GM06990 (cell line): Measurements from ENCODE around the gene TBC1D13.
"Not testable (repeated sequence)": the region's sequence is repeated elsewhere in the genome, so short reads cannot be mapped to it uniquely, and the experiment has no call there.

ENCODE experiments used
- DNase-seq: peaks from one replicate; pipeline ENCODE4 v3.0.0-alpha.2; 2011; ENCODE audit not compliant: insufficient read length; ENCODE audit errors: extremely low read depth
- H3K27me3 ChIP-seq: replicated peaks from 2 replicates; pipeline ENCODE4 v1.6.0; 2011; ENCODE audit warnings: low read length; ENCODE audit not compliant: control insufficient read depth, insufficient read depth
- H3K36me3 ChIP-seq: 2 replicates; pipeline ENCODE4 v1.5.1; 2011; ENCODE audit warnings: low read length; ENCODE audit not compliant: control insufficient read depth, insufficient read depth
- H3K4me3 ChIP-seq: replicated peaks from 2 replicates; pipeline ENCODE4 v1.5.1; 2011; ENCODE audit warnings: low read depth, mild to moderate bottlenecking, control low read depth, low read length
- CTCF ChIP-seq: IDR thresholded peaks from 2 replicates; pipeline ENCODE4 v1.5.1; 2011; ENCODE audit warnings: low read length, control low read depth, mild to moderate bottlenecking, inconsistent platforms; ENCODE audit not compliant: insufficient read depth, poor library complexity, severe bottlenecking

The TBC1D13 gene

GRCh38 chr9:128774804-128775203 is 12.2 kb upstream of the TBC1D13 start:
- Histone ChIP-seq H3K27me3 (no peaks in the 10 kb centered on the region), H3K4me3 (no peak overlapping the region), H3K36me3 (no peaks in the 10 kb centered on the region)
- DNase-seq = no peak
- no peak for TF ChIP-seq CTCF

- not testable (repeated sequence) for DNase-seq, H3K4me3 ChIP-seq, H3K36me3 ChIP-seq, H3K27me3 ChIP-seq
Observed at GRCh38 chr9:128780093-128780492, 7.0 kb upstream of the TBC1D13 start.

- DNase-seq = no peak
Observed at GRCh38 chr9:128781187-128782070, 5.6 kb upstream of the TBC1D13 start.

GRCh38 chr9:128782669-128783068 is 4.4 kb upstream of the TBC1D13 start:
- Histone ChIP-seq H3K4me3 (no peak overlapping the region), H3K27me3 (no peaks in the 10 kb centered on the region), H3K36me3 (no peaks in the 10 kb centered on the region)
- TF ChIP-seq CTCF = no peak
- DNase-seq = no peak

More at GRCh38 chr9:128781187-128782070, 5.6 kb upstream of the TBC1D13 start:
- no peaks in the 10 kb centered on the region for H3K27me3 ChIP-seq
- TF ChIP-seq CTCF = no peak
- H3K36me3 ChIP-seq = no peaks in the 10 kb centered on the region
- H3K4me3 ChIP-seq = no peak overlapping the region

- Histone ChIP-seq H3K4me3 (no peak overlapping the region), H3K27me3 (no peaks in the 10 kb centered on the region)
- TF ChIP-seq CTCF = no peak
Observed at GRCh38 chr9:128785427-128785826, 1.6 kb upstream of the TBC1D13 start.

GRCh38 chr9:128787659-128788058 is 606 bp downstream of the TBC1D13 start:
- H3K4me3 ChIP-seq = peak overlapping the region; percentile 100
- TF ChIP-seq CTCF = no peak
- H3K36me3 ChIP-seq = peaks cover 14% of the 10 kb centered on the region
- no peak for DNase-seq
- H3K27me3 ChIP-seq = no peaks in the 10 kb centered on the region

More at GRCh38 chr9:128785427-128785826, 1.6 kb upstream of the TBC1D13 start:
- no peak for DNase-seq
- H3K36me3 ChIP-seq = peaks cover under 1% of the 10 kb centered on the region; the same call in 1 of the 2 replicates
